Activated CD4-positive, alpha-beta T cell treated with anti-CD3 and anti-CD28 coated beads, Interleukin-10, Interleukin-2, amounts not matched to agents 100 ng/mL and 50 ng/mL, durations not matched to agents 16 hours and 8 hours (primary cell): ENCODE data around the gene TRPV5.

ENCODE experiments used
- DNase-seq: peaks from one replicate; pipeline ENCODE4 v3.0.0-alpha.2; 2020

The TRPV5 gene

GRCh38 chr7:142868986-142869415 is 64.5 kb downstream of the TRPV5 start:
- DNase-seq, result no peak

DNA sequence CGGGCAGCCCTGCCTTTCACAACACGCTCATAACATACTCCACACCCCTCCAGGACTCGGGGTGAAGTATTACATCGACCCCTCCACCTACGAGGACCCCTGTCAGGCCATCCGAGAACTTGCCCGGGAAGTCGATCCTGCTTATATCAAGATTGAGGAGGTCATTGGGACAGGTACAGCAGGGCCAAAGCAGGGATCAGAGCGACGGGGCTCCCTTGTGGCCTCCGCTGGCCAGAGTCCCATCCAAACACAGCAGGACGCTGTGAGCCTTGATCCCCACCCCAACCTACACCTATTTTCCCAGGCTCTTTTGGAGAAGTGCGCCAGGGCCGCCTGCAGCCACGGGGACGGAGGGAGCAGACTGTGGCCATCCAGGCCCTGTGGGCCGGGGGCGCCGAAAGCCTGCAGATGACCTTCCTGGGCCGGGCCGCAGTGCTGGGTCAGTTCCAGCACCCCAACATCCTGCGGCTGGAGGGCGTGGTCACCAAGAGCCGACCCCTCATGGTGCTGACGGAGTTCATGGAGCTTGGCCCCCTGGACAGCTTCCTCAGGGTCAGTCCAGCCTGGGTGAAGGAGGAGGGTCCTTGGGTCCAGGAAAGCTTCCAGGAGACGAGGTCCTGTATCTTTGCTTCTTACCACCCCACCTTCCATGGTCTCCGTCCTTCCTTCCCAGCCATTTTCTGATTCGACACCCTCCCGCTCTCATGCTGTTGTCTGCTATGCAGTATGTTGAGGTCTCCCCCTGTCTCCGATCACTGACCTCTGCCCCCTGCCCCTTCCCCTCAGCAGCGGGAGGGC is 65.2 kb downstream of the TRPV5 start:
- DNase-seq, result no peak

DNA sequence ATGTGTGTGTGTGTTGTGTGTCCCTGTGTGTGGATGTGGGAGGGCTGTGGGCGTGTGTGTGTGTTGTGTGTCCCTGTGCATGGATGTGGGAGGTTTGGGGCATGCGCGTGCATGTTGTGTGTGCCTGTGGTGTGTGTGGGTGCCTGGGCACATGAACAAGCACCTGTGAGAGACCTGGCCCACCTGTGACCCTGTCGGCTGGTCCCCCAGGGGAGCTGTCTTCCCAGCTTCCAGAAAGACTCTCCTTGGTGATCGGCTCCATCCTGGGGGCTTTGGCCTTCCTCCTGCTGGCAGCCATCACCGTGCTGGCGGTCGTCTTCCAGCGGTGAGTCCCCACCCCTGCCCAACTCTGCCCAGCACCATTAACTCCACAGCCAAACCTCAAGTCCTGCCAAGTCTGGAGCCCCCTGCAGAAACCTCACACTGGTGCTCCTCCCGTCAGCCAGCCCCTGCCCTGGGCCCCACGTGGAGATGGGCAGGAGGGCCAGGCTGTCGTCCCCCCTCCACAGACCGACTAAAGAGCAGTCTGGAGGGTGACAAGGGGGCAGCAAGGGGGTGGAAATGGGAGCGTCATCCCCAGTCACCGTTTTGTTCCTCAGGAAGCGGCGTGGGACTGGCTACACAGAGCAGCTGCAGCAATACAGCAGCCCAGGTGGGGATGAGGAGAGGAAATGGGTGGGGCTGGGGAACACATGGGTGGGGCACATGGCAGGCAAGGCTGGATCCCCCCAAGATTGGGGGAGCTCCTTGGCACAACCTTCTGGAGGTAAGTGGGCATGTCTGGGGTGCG is 66.0 kb downstream of the TRPV5 start:
- DNase-seq, result no peak

GRCh38 chr7:142867097-142867378 is 66.5 kb downstream of the TRPV5 start:
- DNase-seq, result no peak

DNA sequence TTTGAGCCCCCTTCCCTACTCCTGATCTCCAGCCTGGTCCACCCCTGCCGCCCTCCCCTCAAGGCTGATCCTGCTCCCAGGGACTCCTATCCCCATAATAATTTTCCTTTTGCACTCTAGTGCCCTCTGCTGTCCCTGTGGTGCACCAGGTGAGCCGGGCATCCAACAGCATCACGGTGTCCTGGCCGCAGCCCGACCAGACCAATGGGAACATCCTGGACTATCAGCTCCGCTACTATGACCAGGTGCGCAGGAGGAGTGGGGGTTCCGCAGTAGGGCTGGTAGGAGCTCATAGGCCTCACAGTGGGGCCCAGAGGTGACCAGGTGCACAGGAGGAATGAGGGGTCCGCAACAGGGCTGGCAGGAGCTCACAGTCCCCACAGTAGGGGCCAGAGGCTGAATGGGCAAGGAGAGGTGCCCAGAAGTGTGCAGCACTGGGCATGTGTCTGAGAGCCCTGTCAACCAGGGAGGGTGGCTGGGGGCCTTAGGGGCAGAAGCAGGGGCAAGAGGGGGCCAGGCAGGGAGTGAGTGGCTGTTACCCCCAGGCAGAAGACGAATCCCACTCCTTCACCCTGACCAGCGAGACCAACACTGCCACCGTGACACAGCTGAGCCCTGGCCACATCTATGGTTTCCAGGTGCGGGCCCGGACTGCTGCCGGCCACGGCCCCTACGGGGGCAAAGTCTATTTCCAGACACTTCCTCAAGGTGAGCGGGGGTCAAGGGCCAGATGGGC is 67.0 kb downstream of the TRPV5 start:
- DNase-seq, result peak; percentile 20

GRCh38 chr7:142865766-142866165 is 67.8 kb downstream of the TRPV5 start:
- no peak for DNase-seq

- DNase-seq, result no peak
Observed at GRCh38 chr7:142864980-142865747, 68.4 kb downstream of the TRPV5 start.

DNA sequence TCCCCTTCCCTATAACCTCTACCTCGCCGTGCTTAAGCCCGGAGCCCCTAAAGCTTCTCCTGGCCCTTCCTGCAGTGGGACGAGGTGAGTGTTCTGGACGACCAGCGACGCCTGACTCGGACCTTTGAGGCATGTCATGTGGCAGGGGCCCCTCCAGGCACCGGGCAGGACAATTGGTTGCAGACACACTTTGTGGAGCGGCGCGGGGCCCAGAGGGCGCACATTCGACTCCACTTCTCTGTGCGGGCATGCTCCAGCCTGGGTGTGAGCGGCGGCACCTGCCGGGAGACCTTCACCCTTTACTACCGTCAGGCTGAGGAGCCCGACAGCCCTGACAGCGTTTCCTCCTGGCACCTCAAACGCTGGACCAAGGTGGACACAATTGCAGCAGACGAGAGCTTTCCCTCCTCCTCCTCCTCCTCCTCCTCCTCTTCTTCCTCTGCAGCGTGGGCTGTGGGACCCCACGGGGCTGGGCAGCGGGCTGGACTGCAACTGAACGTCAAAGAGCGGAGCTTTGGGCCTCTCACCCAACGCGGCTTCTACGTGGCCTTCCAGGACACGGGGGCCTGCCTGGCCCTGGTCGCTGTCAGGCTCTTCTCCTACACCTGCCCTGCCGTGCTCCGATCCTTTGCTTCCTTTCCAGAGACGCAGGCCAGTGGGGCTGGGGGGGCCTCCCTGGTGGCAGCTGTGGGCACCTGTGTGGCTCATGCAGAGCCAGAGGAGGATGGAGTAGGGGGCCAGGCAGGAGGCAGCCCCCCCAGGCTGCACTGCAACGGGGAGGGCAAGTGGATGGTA is 69.5 kb downstream of the TRPV5 start:
- no peak for DNase-seq

DNA sequence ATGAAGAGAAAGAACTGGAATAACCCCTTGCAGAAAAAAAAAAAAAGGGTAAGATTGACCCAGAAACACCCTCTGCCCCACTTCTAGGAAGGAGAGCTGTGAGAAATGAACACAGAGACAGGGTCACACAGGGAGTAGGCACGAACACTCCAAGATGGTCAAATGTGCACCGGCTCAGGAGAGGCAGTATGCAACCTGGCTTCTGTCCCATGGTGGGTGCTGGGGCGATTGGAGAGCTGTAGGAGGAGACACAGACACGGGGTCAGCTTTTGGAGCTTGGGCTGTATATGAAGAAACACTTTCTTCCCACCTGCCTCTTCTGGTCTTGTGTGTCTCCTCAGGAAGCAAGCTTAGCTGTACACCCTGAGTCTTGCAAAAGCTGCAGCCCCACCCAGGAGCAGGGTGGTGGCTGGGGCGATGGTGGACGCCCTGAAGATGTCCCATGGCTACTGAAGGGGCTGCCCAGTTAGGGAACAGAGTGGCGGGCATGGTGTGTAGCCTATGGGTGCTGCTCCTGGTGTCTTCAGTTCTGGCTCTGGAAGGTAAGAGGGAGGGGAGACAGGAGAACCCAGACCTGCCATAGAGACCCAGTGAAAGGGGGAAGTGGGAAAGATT is 70.7 kb downstream of the TRPV5 start:
- DNase-seq, result no peak

DNA sequence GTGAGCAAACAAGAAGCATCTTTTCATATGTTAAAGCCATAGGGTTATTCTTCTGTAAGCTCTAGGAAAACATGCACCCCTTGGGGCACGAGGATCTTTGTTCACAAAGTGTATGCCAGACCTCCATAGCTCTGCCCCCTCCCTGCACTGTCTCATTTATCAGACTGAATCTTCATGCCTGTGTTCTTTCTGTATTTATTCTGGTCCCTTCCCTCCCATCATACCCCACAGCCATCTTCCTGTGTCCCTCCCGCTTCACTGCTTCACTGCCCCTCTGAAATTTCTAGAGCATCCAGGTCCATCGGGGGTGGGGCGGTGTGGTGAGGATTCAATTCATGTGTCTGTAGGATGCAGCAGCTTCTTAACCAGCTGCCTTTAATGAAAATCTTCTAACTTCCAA is 71.2 kb downstream of the TRPV5 start:
- no peak for DNase-seq

DNA sequence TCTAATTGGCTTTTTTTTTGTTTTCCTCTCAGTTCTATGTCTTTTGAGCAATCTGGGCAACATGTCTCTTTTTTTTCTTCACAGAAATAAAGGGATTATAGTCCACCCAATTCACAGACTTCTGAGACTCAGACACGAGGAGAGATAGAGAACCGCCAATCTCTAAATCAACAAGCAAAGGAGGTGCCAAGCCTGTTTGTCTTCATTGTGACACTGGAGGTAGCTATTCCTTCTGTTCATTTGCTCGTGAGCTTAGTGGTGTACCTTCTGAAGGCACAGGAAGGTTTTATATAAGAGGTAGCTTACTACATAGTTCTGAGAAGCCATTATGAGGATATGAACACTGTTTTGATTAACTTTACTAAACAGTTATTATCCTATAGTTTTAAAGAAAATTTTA is 72.6 kb downstream of the TRPV5 start:
- DNase-seq, result no peak

DNA sequence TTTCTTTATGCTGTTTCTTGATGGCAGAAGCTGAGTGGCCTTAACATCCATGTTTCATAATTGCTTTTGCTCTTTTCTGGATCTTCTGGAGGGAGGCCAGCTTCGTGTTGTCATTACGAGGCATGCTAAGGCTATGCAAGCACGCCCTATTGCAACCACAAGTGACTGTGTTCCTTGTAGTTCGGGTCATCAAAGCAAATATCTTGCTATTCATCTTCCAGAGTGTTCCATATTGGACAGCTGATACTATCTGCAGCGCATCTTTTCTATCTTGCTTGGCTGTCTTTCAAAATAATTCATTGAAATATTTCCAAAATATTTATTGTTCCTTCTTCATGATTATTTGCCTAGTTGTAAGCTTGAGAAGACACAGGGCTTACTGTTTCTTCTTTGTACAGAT is 73.7 kb downstream of the TRPV5 start:
- no peak for DNase-seq

GRCh38 chr7:142859411-142859810 is 74.1 kb downstream of the TRPV5 start:
- DNase-seq, result no peak
